ENCODE results near the gene SYT7.
"Not testable (repeated sequence)": the region's sequence is repeated elsewhere in the genome, so short reads cannot be mapped to it uniquely, and the experiment has no call there.

SYT7 gene

GRCh38 chr11:61472868-61473267 is 108.0 kb downstream of the SYT7 start:
- Histone ChIP-seq H3K4me1 (ENCODE audit: insufficient read depth, low read length) (peaks cover 26% of the 10 kb centered on the region), H3K9ac (ENCODE audit: low read length) (no peak overlapping the region), H3K4me3 (ENCODE audit: low read depth in 1 of 2, low read length in 2 of 2) (no peak overlapping the region), H3K27ac (ENCODE audit: low read depth, low read length) (peak overlapping the region; percentile 13), H3K36me3 (ENCODE audit: insufficient read depth, low read length) (peaks cover 6% of the 10 kb centered on the region), H3K27me3 (ENCODE audit: control insufficient read depth in 1 of 2, insufficient read depth in 2 of 2, low read length in 2 of 2) (no peaks in the 10 kb centered on the region), H3K9me3 (ENCODE audit: low read length) (no peaks in the 10 kb centered on the region)

GRCh38 chr11:61472282-61472681 is 108.6 kb downstream of the SYT7 start:
- Histone ChIP-seq H3K9me3 (ENCODE audit: low read length) (no peaks in the 10 kb centered on the region), H3K27ac (ENCODE audit: low read depth, low read length) (peak overlapping the region; percentile 13), H3K27me3 (ENCODE audit: control insufficient read depth in 1 of 2, insufficient read depth in 2 of 2, low read length in 2 of 2) (no peaks in the 10 kb centered on the region), H3K36me3 (ENCODE audit: insufficient read depth, low read length) (peaks cover 6% of the 10 kb centered on the region), H3K4me1 (ENCODE audit: insufficient read depth, low read length) (peaks cover 20% of the 10 kb centered on the region), H3K4me3 (ENCODE audit: low read depth in 1 of 2, low read length in 2 of 2) (no peak overlapping the region), H3K9ac (ENCODE audit: low read length) (no peak overlapping the region)

DNA sequence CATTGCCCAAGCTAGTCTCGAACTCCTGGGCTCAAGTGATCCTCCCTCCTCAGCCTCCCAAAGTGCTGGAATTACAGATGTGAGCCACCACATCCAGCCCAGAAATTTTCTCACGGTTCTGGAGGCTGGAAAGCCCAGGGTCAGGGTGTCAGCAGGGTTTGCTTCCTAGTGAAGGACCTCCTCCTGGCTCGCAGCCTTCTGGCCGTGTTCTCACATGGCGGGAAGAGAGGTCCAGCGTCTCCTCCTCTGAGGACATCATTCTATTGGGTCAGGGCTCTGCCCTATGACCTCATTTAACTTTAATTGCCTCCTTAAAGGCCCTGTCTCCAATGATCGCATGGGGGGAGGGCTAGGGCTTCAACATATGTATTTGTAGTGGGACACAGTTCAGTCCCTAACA is 112.9 kb downstream of the SYT7 start:
- H3K27ac ChIP-seq (ENCODE audit: low read depth, low read length), result no peak overlapping the region

GRCh38 chr11:61467602-61468001 is 113.3 kb downstream of the SYT7 start:
- H3K27me3 ChIP-seq (ENCODE audit: control insufficient read depth in 1 of 2, insufficient read depth in 2 of 2, low read length in 2 of 2); H3K9me3 ChIP-seq (ENCODE audit: low read length); H3K36me3 ChIP-seq (ENCODE audit: insufficient read depth, low read length); H3K4me1 ChIP-seq (ENCODE audit: insufficient read depth, low read length); H3K9ac ChIP-seq (ENCODE audit: low read length); H3K4me3 ChIP-seq (ENCODE audit: low read depth in 1 of 2, low read length in 2 of 2); H3K27ac ChIP-seq (ENCODE audit: low read depth, low read length): not testable (repeated sequence)

More for the DNA sequence above, 112.9 kb downstream of the SYT7 start:
- Histone ChIP-seq H3K4me3 (ENCODE audit: low read depth in 1 of 2, low read length in 2 of 2) (no peak overlapping the region), H3K9ac (ENCODE audit: low read length) (no peak overlapping the region), H3K36me3 (ENCODE audit: insufficient read depth, low read length) (peaks cover 6% of the 10 kb centered on the region), H3K27me3 (ENCODE audit: control insufficient read depth in 1 of 2, insufficient read depth in 2 of 2, low read length in 2 of 2) (no peaks in the 10 kb centered on the region), H3K9me3 (ENCODE audit: low read length) (no peaks in the 10 kb centered on the region), H3K4me1 (ENCODE audit: insufficient read depth, low read length) (peaks cover 11% of the 10 kb centered on the region)

Data from muscle layer of colon (tissue), 2 donors.